IPS DF 6.9 (cell line): ENCODE measurements around the gene LRP4.

Experiments
- DNase-seq: peaks from one replicate; pipeline ENCODE4 v3.0.0-alpha.2; 2013; ENCODE audit warnings: low read depth, low spot score
- H3K27ac ChIP-seq: one replicate; pipeline ENCODE4 v1.5.1; 2013; ENCODE audit warnings: low read length, control low read depth
- H3K27me3 ChIP-seq: 2 replicates; pipeline ENCODE4 v1.6.1; 2013; ENCODE audit warnings: mild to moderate bottlenecking, low read length; ENCODE audit not compliant: control insufficient read depth, insufficient read depth
- H3K36me3 ChIP-seq: 2 replicates; pipeline ENCODE4 v1.6.1; 2013; ENCODE audit warnings: low read length; ENCODE audit not compliant: control insufficient read depth, insufficient read depth
- H3K4me1 ChIP-seq: 2 replicates; pipeline ENCODE4 v1.6.1; 2013; ENCODE audit warnings: low read length; ENCODE audit not compliant: control insufficient read depth, insufficient read depth
- H3K4me3 ChIP-seq: 2 replicates; pipeline ENCODE4 v1.5.1; 2013; ENCODE audit warnings: mild to moderate bottlenecking, low read length
- H3K9me3 ChIP-seq: 2 replicates; pipeline ENCODE4 v1.6.1; 2013; ENCODE audit warnings: low read length, inconsistent platforms; ENCODE audit not compliant: control insufficient read depth, insufficient read depth
- WGBS: extraction: QIAGEN DNeasy Blood & Tissue Kit; methylation state at CpG from one replicate; pipeline ENCODE4 v1.1.7; 2013; ENCODE audit warnings: mixed read lengths, missing lambda C conversion rate; ENCODE audit not compliant: insufficient read length, insufficient coverage; 5-methylcytosine and 5-hydroxymethylcytosine counted together

The LRP4 gene

DNA sequence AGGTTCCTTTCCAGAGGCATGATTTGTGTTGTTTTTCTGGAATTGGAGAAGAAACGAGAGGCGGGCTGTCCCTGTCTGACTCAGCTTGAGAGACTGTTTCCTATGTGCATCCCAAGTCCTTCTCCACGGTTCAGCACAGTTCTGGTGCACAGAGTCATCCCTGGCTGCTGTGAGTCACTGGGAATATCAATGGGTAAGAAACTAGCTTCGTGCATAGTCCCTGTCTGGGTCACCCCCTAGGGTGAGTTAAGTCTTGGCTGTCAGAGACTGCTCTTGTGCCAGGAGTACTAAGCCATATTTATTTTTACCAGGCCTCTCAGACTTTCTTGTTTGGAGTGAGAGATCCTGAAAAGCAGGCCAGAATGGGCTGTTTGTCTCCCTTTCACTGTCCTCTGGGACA lies 2.4 kb upstream of the LRP4 start:
- H3K27ac ChIP-seq, result no peak overlapping the region
- no peak for DNase-seq
- H3K9me3 ChIP-seq, result no peaks in the 10 kb centered on the region

DNA sequence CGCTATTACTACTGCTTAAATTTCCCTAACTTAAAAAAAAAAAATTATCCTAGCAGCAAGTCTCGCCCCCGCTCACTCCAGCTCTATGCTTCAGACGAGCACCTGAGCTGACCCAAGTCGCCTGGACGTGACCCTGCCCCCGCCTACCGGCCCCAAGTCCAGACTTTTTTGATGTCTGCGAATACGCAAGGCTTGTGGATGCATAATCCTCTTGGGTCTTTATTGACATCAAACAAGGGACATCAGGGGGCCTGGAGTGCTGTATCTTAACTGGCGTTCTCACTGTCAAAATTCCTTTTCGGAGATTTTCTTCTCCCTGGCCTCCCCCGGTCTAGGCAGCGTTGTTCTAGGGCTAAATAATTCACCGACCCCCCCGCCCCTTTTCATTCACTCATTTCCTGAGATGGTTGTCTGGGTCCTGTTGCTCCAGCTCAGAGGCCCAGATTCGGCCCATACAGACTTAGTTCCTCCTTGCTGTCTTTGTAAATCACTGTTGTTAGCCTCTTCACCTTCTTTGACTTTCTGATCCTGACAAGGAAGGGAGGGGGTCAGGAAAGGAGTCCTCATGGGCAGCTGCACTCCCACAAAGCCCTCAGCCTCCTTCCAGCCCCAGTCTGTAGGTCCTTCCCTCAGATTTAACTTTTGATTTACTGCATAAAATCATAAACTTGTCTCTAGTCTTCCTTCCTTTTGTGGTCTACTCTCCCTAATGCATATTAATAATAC lies 601 bp upstream of the LRP4 start:
- no peak for DNase-seq
- Histone ChIP-seq H3K4me3 (peak overlapping the region; percentile 53; the same call in 1 of the 2 replicates), H3K9me3 (no peaks in the 10 kb centered on the region), H3K4me1 (peaks cover 3% of the 10 kb centered on the region; the same call in 1 of the 2 replicates), H3K36me3 (no peaks in the 10 kb centered on the region), H3K27me3 (peaks cover 2% of the 10 kb centered on the region; the same call in 1 of the 2 replicates), H3K27ac (no peak overlapping the region)
- WGBS, result no CpG with 5 or more reads among the region's 17 CpGs

More for the DNA sequence above, 2.4 kb upstream of the LRP4 start:
- H3K4me3 ChIP-seq, result no peak overlapping the region
- peaks cover 2% of the 10 kb centered on the region; the same call in 1 of the 2 replicates for H3K27me3 ChIP-seq
- no peaks in the 10 kb centered on the region for H3K36me3 ChIP-seq
- no peaks in the 10 kb centered on the region for H3K4me1 ChIP-seq
- no CpG with 5 or more reads among the region's 4 CpGs for WGBS

DNA sequence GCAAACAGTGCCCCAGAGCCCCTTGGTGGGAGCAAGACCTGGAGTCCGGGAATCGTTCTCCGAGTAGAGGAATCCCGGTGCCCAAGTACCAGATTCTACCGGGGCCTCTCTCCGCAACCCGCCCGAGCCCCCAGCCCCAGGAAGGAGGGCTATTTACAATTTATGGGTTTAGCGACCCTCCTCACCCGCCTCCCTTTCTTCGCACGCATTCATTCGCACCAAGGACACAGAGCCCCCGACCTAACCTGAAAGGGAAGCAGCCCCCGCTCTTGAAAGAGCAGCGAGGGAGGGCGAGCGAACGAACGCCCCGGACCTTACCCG lies 628 bp downstream of the LRP4 start:
- Histone ChIP-seq H3K4me1 (peaks cover 3% of the 10 kb centered on the region; the same call in 1 of the 2 replicates), H3K27me3 (peaks cover 2% of the 10 kb centered on the region; the same call in 1 of the 2 replicates), H3K4me3 (peak overlapping the region; percentile 53; the same call in 1 of the 2 replicates), H3K9me3 (no peaks in the 10 kb centered on the region), H3K36me3 (no peaks in the 10 kb centered on the region), H3K27ac (no peak overlapping the region)
- WGBS, result no CpG with 5 or more reads among the region's 22 CpGs
- no peak for DNase-seq

DNA sequence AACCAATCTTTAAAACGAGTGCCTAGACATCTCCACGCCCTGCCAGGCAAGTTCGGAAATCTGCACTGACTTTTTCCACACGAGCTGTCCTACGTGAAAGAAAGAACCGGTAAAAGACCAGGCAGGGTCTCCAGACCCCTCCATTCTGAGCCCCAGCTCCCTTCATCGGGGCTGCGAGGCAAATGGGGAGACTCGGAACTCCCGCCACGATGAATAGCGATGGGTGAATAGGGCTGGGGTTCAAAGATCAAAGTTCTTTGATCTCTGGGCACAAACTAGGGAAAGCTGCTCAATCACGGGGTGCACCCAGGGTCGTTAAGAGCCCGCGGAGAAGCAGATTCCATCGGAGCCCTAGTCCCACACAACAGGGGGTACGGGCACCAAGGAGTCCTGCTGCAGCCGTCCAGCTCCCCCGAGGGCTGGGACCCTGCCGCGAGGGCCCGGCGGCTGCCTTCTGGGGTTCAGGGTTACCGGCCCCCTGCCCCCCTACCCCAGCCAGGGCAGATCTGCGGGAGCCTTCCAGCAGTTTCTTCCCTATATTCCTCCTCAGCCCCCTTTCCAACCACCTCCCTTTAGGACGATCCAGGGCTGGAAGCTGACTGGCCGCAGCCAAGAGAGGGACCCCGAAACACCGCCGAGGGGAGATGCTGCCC lies 1.1 kb downstream of the LRP4 start:
- peak overlapping the region; percentile 53; the same call in 1 of the 2 replicates for H3K4me3 ChIP-seq

DNA sequence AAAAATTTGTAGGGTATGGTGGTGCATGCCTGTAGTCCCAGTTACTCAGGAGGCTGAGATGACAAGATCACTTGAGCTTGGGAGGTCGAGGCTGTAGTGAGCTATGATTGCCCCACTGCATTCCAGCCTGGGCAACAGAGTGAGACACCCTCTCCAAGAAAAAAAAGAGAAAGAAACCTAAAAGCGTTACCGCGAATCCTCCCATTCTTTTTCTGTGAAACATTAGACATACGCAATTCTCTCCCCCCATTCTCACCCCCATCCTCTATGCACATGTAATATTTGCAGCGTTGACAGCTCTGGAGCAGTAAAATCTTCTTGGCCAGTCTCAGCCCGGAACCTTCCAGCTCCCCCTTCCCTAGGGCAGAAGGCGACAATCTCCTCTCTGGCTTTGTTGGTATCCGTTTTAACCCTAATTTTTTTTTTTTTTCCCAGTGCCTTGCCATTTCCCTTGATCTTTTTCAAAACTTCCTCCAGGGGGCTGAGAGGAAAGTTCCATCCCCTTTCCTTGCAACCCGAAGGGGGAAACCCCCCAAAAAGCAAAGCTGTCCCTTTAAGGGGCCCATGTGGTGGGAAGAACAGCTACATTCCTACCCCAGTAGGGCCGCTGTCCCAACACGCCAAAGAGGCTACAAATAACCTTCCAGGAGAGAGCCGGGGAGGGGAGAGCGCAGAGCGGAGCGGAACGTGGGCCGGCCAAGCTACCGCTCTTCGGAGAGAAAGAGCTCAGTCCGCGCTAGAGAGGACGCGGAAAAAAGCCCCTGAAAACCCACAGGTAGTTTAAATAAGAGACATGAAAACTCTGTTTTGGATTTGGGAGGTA lies 1.9 kb downstream of the LRP4 start:
- WGBS, result no CpG with 5 or more reads among the region's 24 CpGs
- no peak for DNase-seq
- Histone ChIP-seq H3K36me3 (no peaks in the 10 kb centered on the region), H3K27me3 (peaks cover 2% of the 10 kb centered on the region; the same call in 1 of the 2 replicates), H3K4me3 (peak overlapping the region; percentile 53; the same call in 1 of the 2 replicates), H3K4me1 (peaks cover 3% of the 10 kb centered on the region; the same call in 1 of the 2 replicates), H3K9me3 (no peaks in the 10 kb centered on the region), H3K27ac (no peak overlapping the region)

More for the DNA sequence above, 1.1 kb downstream of the LRP4 start:
- H3K27ac ChIP-seq, result no peak overlapping the region
- H3K36me3 ChIP-seq, result no peaks in the 10 kb centered on the region
- peaks cover 2% of the 10 kb centered on the region; the same call in 1 of the 2 replicates for H3K27me3 ChIP-seq
- H3K9me3 ChIP-seq, result no peaks in the 10 kb centered on the region
- no peak for DNase-seq
- H3K4me1 ChIP-seq, result peaks cover 3% of the 10 kb centered on the region; the same call in 1 of the 2 replicates
- no CpG with 5 or more reads among the region's 31 CpGs for WGBS

DNA sequence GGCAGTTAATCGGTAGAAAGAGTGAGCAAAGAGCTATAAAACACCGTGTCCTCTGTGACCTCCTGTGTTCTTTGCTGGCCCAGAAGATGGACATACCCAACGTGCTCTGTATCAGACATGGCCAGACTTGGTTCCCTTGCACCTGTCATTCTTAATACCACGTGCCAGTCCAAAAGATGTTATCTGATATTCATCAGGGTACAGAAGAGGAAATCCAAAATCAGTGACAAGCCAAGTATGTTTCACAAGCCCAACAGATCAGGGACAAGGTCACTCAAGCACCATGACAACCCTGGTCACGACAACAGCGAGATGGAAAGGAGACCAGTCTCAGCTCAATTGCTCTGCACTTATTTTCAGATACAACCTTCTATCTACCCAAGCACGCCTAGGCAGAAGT lies 3.4 kb downstream of the LRP4 start:
- no peaks in the 10 kb centered on the region for H3K36me3 ChIP-seq
- H3K27ac ChIP-seq, result no peak overlapping the region
- peaks cover 3% of the 10 kb centered on the region for H3K4me1 ChIP-seq
- no peak overlapping the region for H3K4me3 ChIP-seq
- WGBS, result no CpG with 5 or more reads among the region's 7 CpGs
- DNase-seq, result no peak
- peaks cover 2% of the 10 kb centered on the region; the same call in 1 of the 2 replicates for H3K27me3 ChIP-seq
- H3K9me3 ChIP-seq, result no peaks in the 10 kb centered on the region

DNA sequence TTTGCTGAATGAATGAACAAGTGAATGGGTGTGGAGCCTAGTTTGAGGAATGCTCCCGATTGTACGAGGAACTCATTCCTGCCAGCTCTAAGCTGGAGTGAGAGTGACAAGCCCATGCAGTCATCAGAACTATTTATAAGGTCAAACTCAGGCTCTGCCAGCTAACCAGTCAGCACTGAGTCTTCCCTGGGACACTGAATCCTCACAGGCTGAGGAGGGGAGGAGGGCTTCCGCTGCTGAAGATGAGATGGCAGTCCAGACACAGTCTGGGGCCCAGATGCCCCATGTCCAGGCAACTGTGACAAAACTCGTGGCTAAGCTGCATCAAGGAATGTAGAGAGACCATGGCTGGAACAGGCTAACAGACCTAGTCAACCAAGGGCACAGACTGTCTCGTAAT lies 4.0 kb downstream of the LRP4 start:
- Histone ChIP-seq H3K9me3 (no peaks in the 10 kb centered on the region), H3K4me1 (peaks cover 3% of the 10 kb centered on the region), H3K4me3 (no peak overlapping the region), H3K36me3 (no peaks in the 10 kb centered on the region), H3K27me3 (peaks cover 2% of the 10 kb centered on the region; the same call in 1 of the 2 replicates), H3K27ac (no peak overlapping the region)
- no CpG with 5 or more reads among the region's 5 CpGs for WGBS
- DNase-seq, result no peak

DNA sequence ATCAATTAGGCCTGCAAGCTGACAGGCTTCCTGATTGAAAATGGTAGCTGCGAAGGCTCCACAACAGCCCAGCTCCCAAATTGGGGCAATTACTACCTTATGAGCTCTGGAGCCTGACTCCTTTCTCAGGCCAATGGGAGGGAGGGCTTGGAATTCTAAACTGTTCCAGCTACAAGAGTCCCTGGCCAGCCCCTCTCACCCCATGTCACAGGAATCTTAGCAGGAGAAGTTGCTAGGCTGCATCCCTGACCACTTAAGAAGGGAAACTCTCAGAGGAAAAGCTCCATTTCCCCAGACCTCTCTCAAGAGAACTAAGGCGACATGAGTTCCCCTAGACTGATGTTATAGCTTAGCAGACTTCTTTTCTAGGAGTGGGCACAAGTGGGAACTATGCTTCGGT lies 4.9 kb downstream of the LRP4 start:
- Histone ChIP-seq H3K27me3 (peaks cover 2% of the 10 kb centered on the region; the same call in 1 of the 2 replicates), H3K36me3 (no peaks in the 10 kb centered on the region), H3K4me1 (peaks cover 3% of the 10 kb centered on the region), H3K9me3 (no peaks in the 10 kb centered on the region), H3K27ac (peak overlapping the region; percentile 8), H3K4me3 (no peak overlapping the region)
- no peak for DNase-seq
- WGBS, result no CpG with 5 or more reads among the region's 3 CpGs

DNA sequence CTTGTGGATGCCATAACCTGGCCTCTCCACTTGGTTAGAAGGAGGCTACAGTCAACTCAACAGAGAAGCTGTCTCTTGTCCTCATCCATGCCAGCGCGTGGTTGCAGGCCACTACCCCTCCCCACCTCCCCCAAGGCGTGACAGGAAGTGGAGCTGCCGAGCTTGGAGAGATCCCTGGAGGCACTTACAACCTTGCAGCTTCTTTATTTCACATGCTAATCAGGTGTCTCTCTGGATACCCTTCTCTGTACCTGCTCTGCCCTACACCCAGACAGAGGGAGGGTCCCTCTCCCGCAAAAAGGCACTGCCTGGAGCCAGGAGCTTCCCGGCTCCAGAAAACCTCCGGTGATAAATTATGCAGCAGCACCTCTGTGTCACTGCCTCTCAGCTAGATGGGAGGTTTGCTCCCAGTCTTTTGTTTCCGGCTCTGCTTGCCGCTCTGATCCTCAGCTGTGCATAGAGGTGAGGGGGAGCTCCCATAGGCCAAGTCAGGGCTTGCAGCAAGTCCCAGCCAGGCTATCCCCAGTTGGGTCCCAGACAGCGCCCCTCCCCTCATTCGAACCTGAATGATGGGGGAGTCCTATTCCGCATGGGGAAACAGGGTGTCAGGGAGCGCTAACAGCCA lies 5.7 kb downstream of the LRP4 start:
- peaks cover 3% of the 10 kb centered on the region for H3K4me1 ChIP-seq
- no peaks in the 10 kb centered on the region for H3K36me3 ChIP-seq
- peaks cover 2% of the 10 kb centered on the region; the same call in 1 of the 2 replicates for H3K27me3 ChIP-seq
- no peaks in the 10 kb centered on the region for H3K9me3 ChIP-seq
- H3K27ac ChIP-seq, result peak overlapping the region; percentile 8
- peak overlapping the region; percentile 1; the same call in 1 of the 2 replicates for H3K4me3 ChIP-seq
- DNase-seq, result peak; percentile 72
- WGBS, result no CpG with 5 or more reads among the region's 13 CpGs

DNA sequence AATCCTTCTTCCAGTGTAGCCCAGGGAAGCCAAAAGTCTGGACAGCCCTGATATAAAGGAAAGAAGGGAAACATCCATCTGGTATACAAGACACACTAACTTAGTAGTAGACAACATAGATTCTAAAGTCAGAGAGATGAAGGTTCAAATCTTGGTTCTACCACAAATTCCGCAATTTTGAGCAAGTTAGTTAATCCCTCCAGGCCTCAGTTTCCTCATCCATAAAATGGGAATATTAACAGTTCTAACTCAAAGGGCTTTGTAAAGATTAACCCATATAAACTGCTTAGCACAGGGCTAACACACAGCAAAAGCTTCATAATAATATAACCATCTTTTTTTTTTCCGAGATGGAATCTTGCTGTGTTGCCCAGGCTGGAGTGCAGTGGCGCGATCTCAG lies 10.7 kb downstream of the LRP4 start:
- no peak for DNase-seq
- H3K36me3 ChIP-seq, result no peaks in the 10 kb centered on the region
- no CpG with 5 or more reads among the region's 4 CpGs for WGBS
- peaks cover 5% of the 10 kb centered on the region for H3K4me1 ChIP-seq
- H3K27me3 ChIP-seq, result no peaks in the 10 kb centered on the region
- no peaks in the 10 kb centered on the region for H3K9me3 ChIP-seq
- H3K4me3 ChIP-seq, result no peak overlapping the region
- H3K27ac ChIP-seq, result no peak overlapping the region
